GM15510 (cell line): ENCODE data around the gene ARHGEF28.

Experiments
- POLR2A ChIP-seq: IDR thresholded peaks from 3 replicates; pipeline ENCODE4 v1.6.1; 2011; ENCODE audit warnings: borderline replicate concordance; ENCODE audit not compliant: insufficient read length; ENCODE audit errors: extremely low read depth

Gene ARHGEF28

DNA sequence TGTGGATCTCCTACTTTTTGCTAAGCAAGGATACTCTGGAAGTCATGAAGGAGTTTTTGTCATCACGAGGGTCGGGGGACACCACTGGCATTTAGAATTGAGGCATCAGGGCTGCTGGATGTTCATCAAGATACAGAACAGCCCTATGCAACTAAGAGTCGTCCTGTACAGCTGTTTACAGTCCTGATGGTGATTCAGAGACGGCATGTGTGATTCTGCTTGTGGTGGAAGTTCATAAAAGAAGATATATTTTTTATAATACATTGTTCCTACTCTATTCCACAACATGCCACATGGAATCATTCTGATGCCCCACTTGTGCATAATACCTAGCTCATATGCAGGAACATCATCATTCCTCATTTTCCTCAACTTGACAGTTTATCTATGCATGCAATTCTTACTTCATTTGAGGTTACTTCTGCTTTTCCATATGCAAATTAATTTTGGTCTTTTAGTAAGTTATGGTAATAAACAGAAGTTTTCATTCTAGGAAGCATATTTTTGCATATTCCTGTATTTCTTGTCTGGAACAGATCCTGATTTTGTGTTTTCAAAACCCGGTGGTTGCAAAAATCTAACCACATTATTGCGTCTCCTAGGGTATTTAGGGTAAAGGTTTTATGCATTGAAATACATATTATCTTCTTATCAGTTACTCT is 155.2 kb downstream of the ARHGEF28 start:
- no peak for TF ChIP-seq POLR2A

DNA sequence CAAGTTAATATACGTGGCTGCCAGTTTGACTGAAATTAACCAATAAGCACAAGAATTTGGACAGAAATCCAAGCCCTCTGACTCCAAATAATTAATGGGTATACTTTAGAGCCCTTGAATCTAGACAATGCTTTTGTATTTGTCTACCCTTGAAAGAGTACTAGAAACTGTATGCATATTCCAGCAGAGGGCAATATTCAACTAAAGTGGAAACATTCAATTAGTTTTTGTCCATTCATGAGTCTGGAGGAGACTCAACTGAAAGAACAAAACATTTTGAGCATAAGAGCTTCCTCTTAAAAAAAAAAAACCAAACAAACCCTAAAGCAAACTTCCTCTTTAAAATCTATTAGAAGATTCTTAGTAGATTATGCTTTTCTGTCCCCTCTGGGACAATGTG is 157.8 kb downstream of the ARHGEF28 start:
- TF ChIP-seq POLR2A = no peak

DNA sequence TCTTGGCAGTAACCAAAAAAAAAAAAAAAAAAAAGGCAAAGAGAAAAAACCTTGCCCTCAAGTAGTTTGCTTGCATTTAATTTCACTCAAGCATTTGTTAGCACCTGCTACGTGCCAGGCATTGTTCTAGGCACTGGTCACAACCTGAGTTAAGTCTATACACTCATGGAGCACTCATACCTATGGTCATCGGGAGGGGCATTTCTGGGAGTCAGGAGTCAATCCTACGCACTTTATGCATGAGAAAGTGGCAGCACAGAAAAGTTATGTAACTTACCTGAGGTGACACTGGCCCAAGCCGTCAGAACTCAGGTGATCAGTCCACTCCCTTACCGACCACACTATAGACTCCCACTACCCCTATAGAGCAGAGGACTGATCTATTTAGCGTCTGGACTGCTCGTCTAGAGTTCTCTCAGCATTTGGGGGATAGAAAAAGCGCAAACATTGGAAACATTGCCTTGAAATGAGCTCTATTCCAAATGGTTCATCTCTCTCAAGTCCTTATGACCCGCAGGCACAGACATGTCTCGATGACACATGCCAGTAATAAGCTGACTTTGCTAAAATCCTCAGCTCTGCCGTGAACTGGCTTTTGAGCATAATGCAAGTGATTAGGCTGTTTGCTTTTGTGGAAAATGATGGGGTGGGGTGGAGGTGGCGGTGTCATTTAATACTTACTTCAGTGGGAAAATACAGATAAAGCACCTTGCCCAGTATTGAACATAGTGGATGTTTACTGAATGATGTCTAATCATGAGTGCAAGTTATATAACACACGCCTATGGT is 160.2 kb downstream of the ARHGEF28 start:
- no peak for TF ChIP-seq POLR2A

DNA sequence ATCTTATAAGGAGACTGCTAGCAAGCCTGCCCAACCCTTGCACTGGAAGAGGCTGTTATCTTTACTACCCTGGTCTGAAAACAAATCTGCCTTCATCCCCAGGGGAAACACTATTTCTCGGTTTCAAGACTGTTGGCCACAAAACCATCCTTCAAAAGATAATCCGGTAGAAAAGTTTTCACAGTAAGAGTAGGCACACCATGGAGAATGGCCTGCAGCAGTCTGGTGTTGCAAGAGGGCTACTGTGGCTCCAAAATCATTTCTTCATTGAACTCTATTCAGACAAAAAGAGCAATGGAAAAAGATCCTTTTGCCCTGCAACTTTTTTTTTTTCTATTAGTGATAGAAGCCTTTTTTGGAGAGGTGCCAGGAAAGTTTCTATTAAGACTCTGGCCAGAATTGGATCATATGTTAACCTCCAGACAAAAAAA is 163.9 kb downstream of the ARHGEF28 start:
- TF ChIP-seq POLR2A = no peak

DNA sequence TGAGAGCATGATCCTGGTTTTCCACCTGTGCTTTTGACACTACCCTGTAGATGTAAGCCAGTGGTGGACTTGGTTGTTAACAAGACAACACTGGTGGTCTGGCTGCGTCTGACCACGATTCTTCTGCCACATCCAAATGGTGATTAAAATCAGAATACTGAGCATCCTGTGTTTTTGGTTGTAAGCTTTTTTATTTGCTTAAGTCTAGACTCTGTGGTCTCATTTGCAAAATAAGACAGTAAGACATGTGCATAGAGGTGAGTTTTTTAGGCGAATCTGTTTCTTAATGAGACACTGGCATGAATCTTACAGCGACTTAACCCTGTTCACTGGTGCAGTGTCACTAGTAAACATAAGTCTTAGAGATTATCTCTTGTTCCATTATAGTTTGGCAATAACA is 165.4 kb downstream of the ARHGEF28 start:
- no peak for TF ChIP-seq POLR2A

DNA sequence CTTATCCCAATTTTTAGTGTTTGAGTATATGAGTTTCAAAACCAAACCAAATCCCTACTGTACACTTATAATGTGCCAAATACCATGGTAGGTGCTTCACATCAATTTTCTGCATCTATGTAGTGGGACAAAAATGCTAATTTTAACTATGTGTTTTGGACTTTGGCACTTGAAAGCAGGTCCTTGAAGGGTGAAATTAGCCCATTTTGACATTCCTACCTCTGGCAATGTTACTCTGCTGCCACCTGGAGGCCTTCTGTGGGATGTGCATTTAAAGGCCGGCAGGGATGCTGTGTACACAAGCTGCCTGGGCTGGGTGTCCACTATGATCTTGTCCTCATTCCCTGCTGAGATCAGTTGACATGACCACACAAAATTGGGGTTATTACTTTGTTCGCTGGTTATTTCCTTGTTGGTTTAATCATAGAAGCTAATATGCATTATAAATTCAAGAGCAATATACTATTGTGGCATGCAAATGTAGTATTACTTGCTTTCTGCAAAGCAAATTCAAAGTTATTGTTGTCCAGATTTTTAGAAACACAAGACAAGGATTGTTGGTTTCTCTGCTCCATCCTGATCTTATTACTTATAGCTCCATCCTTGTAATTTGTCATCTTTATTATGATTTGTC is 166.8 kb downstream of the ARHGEF28 start:
- TF ChIP-seq POLR2A = no peak

DNA sequence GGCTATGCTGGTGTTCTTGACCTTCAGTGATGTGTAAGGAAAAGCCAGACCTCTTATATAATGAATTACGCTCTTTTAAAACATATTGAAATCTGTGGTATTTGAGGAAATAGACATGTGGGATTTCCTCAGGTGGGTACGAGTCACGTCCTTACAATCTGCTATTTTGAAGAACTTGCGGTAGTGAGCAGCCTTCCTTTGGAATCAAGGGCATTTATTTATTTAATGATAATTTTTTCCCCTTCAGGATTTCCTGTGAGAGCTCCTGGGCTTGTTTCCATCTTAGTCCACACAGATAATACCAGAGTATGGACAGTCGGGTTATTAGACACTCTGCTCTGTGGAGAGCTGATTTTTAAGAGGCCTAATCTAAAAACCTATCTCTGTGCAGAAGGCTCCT is 167.9 kb downstream of the ARHGEF28 start:
- TF ChIP-seq POLR2A = no peak

DNA sequence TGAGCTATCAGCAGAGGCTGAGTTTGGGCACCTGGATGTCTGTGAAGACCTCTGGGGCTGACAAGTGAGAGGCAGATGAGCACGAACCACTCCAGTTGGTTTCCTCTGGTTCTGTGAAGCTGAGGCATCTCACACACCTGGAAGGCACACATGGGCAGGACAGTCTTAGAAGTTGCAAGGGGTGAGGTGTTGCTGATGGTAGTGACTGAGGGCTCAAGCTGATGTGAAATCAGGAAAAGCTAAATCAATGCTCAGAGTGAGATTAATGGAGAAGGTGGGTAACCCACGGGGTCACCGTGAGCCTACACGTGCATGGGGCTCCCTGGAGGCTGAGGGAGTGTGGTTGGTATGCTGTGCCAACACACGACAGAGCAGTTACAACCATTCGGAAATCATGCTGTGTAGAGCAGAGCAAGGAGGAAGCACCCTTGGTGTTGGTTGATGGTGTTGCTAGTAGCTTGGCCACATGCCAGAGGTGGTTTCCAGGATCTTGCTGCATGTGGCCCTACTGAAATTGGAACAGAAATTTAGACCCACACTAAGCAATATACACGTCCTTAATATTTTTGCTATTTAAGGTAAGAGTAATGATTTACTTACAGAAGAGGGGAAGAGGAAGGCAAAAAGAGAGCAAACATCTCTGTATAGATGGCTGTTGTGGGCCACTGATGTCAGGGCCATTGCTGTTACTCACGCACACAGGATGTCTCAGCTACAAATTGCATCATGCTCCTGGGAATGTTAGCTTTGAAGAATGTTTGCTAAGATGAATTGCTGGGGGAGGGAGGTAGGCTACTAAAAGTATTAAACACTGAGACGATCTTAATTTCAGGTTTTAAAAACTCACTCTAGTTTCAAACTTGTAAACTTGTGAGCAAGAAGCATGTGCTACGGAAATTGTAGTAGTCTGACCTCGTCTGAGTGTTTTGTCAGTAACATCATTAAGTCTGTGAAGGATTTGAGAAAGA is 170.5 kb downstream of the ARHGEF28 start:
- TF ChIP-seq POLR2A = no peak

DNA sequence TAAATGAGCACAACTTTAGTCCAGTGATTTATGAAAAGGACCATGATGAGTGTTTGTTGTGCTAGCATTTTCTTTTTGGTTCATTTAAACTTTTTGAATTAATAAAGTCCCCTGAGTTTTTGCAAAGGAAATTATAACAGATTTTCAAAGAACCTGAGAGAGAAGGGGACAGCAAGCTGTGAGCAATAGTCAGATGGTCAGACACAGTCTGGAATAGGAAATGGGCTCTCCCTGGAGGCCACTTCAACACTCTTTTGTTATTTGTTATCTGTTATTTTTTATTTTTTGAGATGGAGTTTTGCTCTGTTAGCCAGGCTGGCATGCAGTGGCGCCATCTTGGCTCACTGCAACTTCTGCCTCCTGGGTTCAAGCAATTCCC is 171.1 kb downstream of the ARHGEF28 start:
- TF ChIP-seq POLR2A = no peak

DNA sequence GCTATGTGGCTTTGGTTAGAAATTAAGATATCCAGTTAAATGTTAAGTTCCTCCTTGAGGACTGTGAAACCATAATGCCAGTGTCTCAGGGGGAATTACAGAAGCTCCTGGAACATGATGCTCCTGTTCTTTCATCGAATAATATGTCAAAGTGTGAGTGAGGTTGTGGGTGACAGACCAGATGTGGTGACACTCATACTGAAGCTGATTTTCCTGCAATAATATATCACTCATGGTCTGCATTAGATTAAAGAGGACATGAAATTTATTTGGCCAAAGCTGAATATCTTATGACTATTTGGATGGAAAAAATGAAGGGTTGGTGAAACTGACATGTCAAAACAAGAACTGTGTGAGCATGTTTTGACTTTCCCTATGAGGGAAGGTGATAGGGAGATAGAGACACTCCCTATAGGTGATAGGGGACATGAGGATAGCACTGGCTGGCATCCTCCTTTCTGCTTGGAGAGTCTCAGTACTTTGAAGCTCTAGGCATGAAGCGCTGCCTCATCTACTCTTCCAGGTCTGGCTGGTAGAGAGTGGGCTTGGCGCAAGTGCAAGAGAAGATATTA is 173.5 kb downstream of the ARHGEF28 start:
- TF ChIP-seq POLR2A = no peak

DNA sequence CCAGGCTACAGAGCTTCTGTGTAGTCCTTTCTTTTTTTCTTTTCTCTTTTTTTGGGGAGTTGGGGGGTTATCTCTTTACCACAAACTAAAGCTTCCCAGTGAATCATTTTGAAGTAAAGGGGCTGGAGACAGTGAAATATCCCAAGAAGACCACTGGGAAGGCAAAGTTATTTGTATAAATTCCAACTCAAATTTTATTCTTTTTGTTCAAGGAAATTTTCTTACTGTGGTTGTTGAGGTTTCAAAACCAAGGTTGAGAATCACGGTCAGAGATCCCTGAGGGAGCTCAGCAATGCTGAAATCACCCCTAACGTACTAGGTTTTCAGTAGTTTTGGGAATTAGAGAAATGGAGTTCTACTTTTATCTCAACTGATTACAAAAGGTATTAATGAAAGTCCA is 175.7 kb downstream of the ARHGEF28 start:
- TF ChIP-seq POLR2A = no peak

DNA sequence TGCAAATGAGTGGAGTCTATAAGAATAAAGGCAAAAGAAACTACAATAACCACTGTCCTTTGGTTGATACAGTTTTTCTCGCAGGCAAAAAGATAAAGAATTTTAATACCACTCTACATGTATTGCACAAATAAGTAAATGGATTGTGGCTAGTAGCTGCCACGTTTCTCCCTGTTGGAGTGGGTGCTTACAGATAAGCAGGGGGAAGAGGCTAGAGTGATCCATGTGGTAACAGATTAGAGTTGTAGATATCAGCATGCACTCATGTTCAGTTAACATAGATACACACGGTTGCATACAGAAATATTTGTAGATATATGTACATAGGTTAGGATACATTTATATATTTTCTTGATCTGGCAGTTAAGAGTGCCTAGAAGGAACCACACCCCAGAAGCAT is 179.5 kb downstream of the ARHGEF28 start:
- TF ChIP-seq POLR2A = no peak

DNA sequence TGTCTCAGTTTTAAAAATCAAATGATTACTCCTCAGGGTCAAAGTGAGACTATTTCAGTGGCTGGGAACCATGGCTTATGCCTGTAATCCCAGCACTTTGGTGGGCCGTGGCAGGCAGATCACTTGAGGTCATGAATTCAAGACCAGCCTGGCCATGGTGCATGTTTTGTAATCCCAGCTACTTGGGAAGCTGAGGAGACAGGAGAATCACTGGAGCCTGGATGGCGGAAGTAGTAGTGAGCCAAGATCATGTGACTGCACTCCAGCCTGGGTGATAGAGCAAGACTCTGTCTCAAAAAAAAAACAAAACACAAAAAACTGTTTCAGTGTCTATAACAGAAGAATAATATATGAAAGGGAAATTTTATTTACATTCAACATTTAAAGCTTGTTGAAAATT is 182.9 kb downstream of the ARHGEF28 start:
- no peak for TF ChIP-seq POLR2A

DNA sequence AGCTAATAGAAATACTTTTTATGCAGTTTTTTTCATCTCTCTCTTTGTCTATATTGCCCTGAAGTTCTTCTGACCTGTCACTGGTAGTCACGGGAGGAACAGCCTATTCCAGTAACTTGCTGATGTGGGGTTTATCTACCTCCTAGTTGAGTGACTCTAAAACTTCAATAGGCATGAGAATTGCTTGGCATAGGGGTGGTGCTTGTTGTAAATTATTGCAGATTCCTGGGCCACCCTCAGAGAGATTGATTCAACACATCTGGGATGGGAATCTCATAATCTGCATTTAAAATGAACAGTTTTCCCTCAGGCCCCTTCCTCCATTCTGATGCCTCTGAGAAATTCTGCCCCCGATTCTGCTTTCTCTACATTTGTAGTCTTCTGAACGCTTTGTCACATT is 184.4 kb downstream of the ARHGEF28 start:
- no peak for TF ChIP-seq POLR2A
